Measurements from ENCODE around the gene C11orf65.

The C11orf65 gene

GRCh38 chr11:108486331-108486730 lies 19.0 kb upstream of the C11orf65 start:
- no peak overlapping the region for H3K27ac ChIP-seq (ENCODE audit: low read length)
- TF ChIP-seq EZH2 (IDR thresholded peaks at IDR 0.05; ENCODE audit: borderline replicate concordance, low read depth, low read length, severe bottlenecking): no peak
- no peak for TF ChIP-seq CTCF (IDR thresholded peaks at IDR 0.05; ENCODE audit: borderline replicate concordance, extremely low read depth, low read length, poor library complexity, severe bottlenecking)
- H3K27me3 ChIP-seq (ENCODE audit: insufficient read depth, low read length, poor library complexity): no peaks in the 10 kb centered on the region
- DNase-seq (no peak), ATAC-seq (ENCODE audit: insufficient read depth, low read depth) (0 out of 3 replicates have a peak, but pooled peaks have one; percentile 33)
- no peak overlapping the region for H3K4me3 ChIP-seq (ENCODE audit: low read depth in 1 of 2, low read length in 2 of 2)
- no peaks in the 10 kb centered on the region for H3K9me3 ChIP-seq (ENCODE audit: insufficient read depth, low read length, severe bottlenecking)
- no peak overlapping the region for H3K9ac ChIP-seq (ENCODE audit: low read depth, low read length)
- no peak overlapping the region for H3K4me2 ChIP-seq (ENCODE audit: insufficient read depth, low read length)
- H2AFZ ChIP-seq (ENCODE audit: low read depth, low read length): no peak overlapping the region
- H4K20me1 ChIP-seq (ENCODE audit: insufficient read depth, low read length): no peaks in the 10 kb centered on the region
- H3K79me2 ChIP-seq (ENCODE audit: insufficient read depth, low read length): peaks cover 6% of the 10 kb centered on the region; the same call in 1 of the 2 replicates
- no peaks in the 10 kb centered on the region for H3K4me1 ChIP-seq (ENCODE audit: insufficient read depth, low read length)
- H3K36me3 ChIP-seq (ENCODE audit: insufficient read depth, low read length): peaks cover 93% of the 10 kb centered on the region

GRCh38 chr11:108483163-108483562 lies 15.8 kb upstream of the C11orf65 start:
- no peaks in the 10 kb centered on the region for H3K4me1 ChIP-seq (ENCODE audit: insufficient read depth, low read length)
- H3K9ac ChIP-seq (ENCODE audit: low read depth, low read length): no peak overlapping the region
- no peak overlapping the region for H2AFZ ChIP-seq (ENCODE audit: low read depth, low read length)
- no peak for DNase-seq
- H3K27me3 ChIP-seq (ENCODE audit: insufficient read depth, low read length, poor library complexity): no peaks in the 10 kb centered on the region
- no peak overlapping the region for H3K4me3 ChIP-seq (ENCODE audit: low read depth in 1 of 2, low read length in 2 of 2)
- no peaks in the 10 kb centered on the region for H4K20me1 ChIP-seq (ENCODE audit: insufficient read depth, low read length)
- H3K4me2 ChIP-seq (ENCODE audit: insufficient read depth, low read length): no peak overlapping the region
- H3K9me3 ChIP-seq (ENCODE audit: insufficient read depth, low read length, severe bottlenecking): no peaks in the 10 kb centered on the region
- ATAC-seq (ENCODE audit: insufficient read depth, low read depth): no peak
- H3K79me2 ChIP-seq (ENCODE audit: insufficient read depth, low read length): no peaks in the 10 kb centered on the region
- H3K27ac ChIP-seq (ENCODE audit: low read length): no peak overlapping the region
- TF ChIP-seq EZH2 (IDR thresholded peaks at IDR 0.05; ENCODE audit: borderline replicate concordance, low read depth, low read length, severe bottlenecking) (no peak), CTCF (IDR thresholded peaks at IDR 0.05; ENCODE audit: borderline replicate concordance, extremely low read depth, low read length, poor library complexity, severe bottlenecking) (no peak)
- H3K36me3 ChIP-seq (ENCODE audit: insufficient read depth, low read length): peaks cover 91% of the 10 kb centered on the region

- no peak overlapping the region for H3K4me2 ChIP-seq (ENCODE audit: insufficient read depth, low read length)
- H3K4me1 ChIP-seq (ENCODE audit: insufficient read depth, low read length): no peaks in the 10 kb centered on the region
- no peak overlapping the region for H3K4me3 ChIP-seq (ENCODE audit: low read depth in 1 of 2, low read length in 2 of 2)
- no peak overlapping the region for H3K27ac ChIP-seq (ENCODE audit: low read length)
- DNase-seq (no peak), ATAC-seq (ENCODE audit: insufficient read depth, low read depth) (no peak)
- H3K9ac ChIP-seq (ENCODE audit: low read depth, low read length): no peak overlapping the region
- no peaks in the 10 kb centered on the region for H3K79me2 ChIP-seq (ENCODE audit: insufficient read depth, low read length)
- no peaks in the 10 kb centered on the region for H4K20me1 ChIP-seq (ENCODE audit: insufficient read depth, low read length)
- TF ChIP-seq EZH2 (IDR thresholded peaks at IDR 0.05; ENCODE audit: borderline replicate concordance, low read depth, low read length, severe bottlenecking): no peak
- no peak for TF ChIP-seq CTCF (IDR thresholded peaks at IDR 0.05; ENCODE audit: borderline replicate concordance, extremely low read depth, low read length, poor library complexity, severe bottlenecking)
- no peaks in the 10 kb centered on the region for H3K27me3 ChIP-seq (ENCODE audit: insufficient read depth, low read length, poor library complexity)
- no peak overlapping the region for H2AFZ ChIP-seq (ENCODE audit: low read depth, low read length)
- peaks cover 59% of the 10 kb centered on the region for H3K36me3 ChIP-seq (ENCODE audit: insufficient read depth, low read length)
- no peaks in the 10 kb centered on the region for H3K9me3 ChIP-seq (ENCODE audit: insufficient read depth, low read length, severe bottlenecking)
These were observed 7.5 kb upstream of the C11orf65 start for GRCh38 chr11:108474664-108475463.

All from DND-41 (cell line).